Nephron progenitor cell (in vitro differentiated cells): Measurements from ENCODE around the gene SSX2IP.

Experiments
- DNase-seq: peaks from one replicate; pipeline ENCODE4 v3.0.0; 2021
- H3K27ac Mint-ChIP-seq: 2 replicates; pipeline ENCODE4 v1.8.0; 2021; ENCODE audit warnings: mild to moderate bottlenecking, moderate library complexity, mixed read lengths
- H3K27me3 Mint-ChIP-seq: 2 replicates; pipeline ENCODE4 v1.8.0; 2021; ENCODE audit warnings: mild to moderate bottlenecking, low read depth, mixed read lengths; ENCODE audit not compliant: poor library complexity
- H3K36me3 Mint-ChIP-seq: 2 replicates; pipeline ENCODE4 v1.8.0; 2021; ENCODE audit warnings: low read depth, mixed read lengths
- H3K4me1 Mint-ChIP-seq: 2 replicates; pipeline ENCODE4 v1.8.0; 2021; ENCODE audit warnings: mixed read lengths
- H3K4me3 Mint-ChIP-seq: 2 replicates; pipeline ENCODE4 v1.8.0; 2021; ENCODE audit warnings: mild to moderate bottlenecking, moderate library complexity, mixed read lengths
- H3K9me3 Mint-ChIP-seq: 2 replicates; pipeline ENCODE4 v1.8.0; 2021; ENCODE audit warnings: mild to moderate bottlenecking, moderate library complexity, mixed read lengths
- CTCF ChIP-seq: fragments of 200-600 bp; sonication (generic); IDR thresholded peaks from 2 replicates; pipeline ENCODE4 v1.5.0; 2021; ENCODE audit warnings: antibody characterized with exemption

The SSX2IP gene

GRCh38 chr1:84721152-84721551, 30.9 kb upstream of the SSX2IP start:
- Mint-ChIP-seq H3K36me3 (no peaks in the 10 kb centered on the region), H3K27me3 (no peaks in the 10 kb centered on the region), H3K4me3 (no peak overlapping the region), H3K9me3 (no peaks in the 10 kb centered on the region), H3K4me1 (peaks cover 14% of the 10 kb centered on the region), H3K27ac (no peak overlapping the region)
- no peak for DNase-seq
- no peak for TF ChIP-seq CTCF

- DNase-seq: no peak
- H3K27ac Mint-ChIP-seq: no peak overlapping the region
- no peak for TF ChIP-seq CTCF
- no peaks in the 10 kb centered on the region for H3K27me3 Mint-ChIP-seq
- H3K4me3 Mint-ChIP-seq: no peak overlapping the region
- H3K9me3 Mint-ChIP-seq: no peaks in the 10 kb centered on the region
- H3K36me3 Mint-ChIP-seq: no peaks in the 10 kb centered on the region
- peaks cover 14% of the 10 kb centered on the region for H3K4me1 Mint-ChIP-seq
Measured at GRCh38 chr1:84720221-84720780, 30.0 kb upstream of the SSX2IP start.

- TF ChIP-seq CTCF: no peak
- Mint-ChIP-seq H3K27me3 (no peaks in the 10 kb centered on the region), H3K27ac (no peak overlapping the region), H3K36me3 (no peaks in the 10 kb centered on the region), H3K4me1 (peaks cover 14% of the 10 kb centered on the region), H3K9me3 (no peaks in the 10 kb centered on the region), H3K4me3 (no peak overlapping the region)
- DNase-seq: no peak
Measured at GRCh38 chr1:84719543-84720217, 29.4 kb upstream of the SSX2IP start.

GRCh38 chr1:84715342-84716019, 25.2 kb upstream of the SSX2IP start:
- Mint-ChIP-seq H3K27ac (no peak overlapping the region), H3K4me3 (no peak overlapping the region), H3K27me3 (no peaks in the 10 kb centered on the region), H3K4me1 (peaks cover 11% of the 10 kb centered on the region), H3K36me3 (no peaks in the 10 kb centered on the region), H3K9me3 (no peaks in the 10 kb centered on the region)
- DNase-seq: no peak
- no peak for TF ChIP-seq CTCF

GRCh38 chr1:84712276-84712874, 22.1 kb upstream of the SSX2IP start:
- Mint-ChIP-seq H3K36me3 (no peaks in the 10 kb centered on the region), H3K27me3 (no peaks in the 10 kb centered on the region), H3K4me3 (no peak overlapping the region), H3K27ac (no peak overlapping the region), H3K4me1 (no peaks in the 10 kb centered on the region), H3K9me3 (no peaks in the 10 kb centered on the region)
- no peak for DNase-seq
- no peak for TF ChIP-seq CTCF
